Measurements from ENCODE around the gene TEX22. TPM values are rescaled to one million over a fixed set of nuclear protein-coding genes. Genes with fewer than 3 reads are reported as not detected.

The TEX22 gene
- total RNA-seq, 2 experiments from 2014 or later: 0.99 to 2.4 TPM

GRCh38 chr14:105445290-105445689 is 47.0 kb downstream of the TEX22 start:
- ChIA-PET POLR2A (no interaction called here), CTCF (interaction anchor here (1.4 kb wide), 1 partner anchor 10 kb away, joined by 3 read pairs; no protein-coding TSS in a partner anchor)

DNA sequence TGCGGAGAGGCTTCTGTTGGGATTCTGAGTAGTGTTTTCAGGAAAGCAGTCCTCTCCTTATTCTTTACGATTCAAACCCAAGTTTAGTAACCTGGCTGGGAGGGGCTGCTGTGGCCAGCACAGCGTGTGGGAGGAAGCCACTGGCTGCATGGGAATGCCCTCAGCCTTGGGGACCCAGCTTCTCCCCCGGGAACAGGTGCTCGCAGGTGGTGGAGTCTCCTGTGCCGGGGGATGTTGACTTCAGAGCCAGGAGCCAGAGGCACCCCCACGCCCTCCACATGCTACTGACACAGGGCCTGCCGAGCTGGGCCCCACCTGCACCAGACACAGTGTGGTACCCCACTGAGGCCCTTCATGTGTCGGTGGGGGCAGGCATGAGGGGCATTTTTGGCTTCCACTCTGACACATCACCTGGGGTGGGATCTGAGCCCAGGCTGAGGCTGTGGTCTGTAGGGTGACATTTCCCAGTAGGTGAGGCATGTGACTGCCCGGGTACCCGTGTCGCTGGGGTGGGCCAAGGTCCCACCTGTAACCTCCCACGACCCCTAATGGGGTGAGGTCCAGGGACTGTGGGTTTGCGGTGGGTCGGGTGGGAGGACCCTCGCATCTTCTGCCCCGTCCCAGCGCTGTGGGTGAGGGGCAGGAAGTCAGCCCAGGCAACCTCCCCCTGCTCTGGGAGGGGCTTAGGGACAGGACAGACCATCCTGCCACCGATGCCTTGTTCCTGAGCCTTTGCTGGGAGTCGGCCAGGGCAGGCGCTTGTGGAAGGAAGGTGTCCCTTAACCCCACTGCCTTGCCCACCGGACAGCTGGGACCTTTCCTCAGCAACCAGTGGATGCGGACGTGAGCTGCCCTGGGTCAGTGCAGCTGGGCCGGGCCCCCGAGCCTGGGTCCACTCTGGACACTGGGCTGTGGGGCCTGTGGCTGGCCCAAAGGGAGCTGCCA is 47.8 kb downstream of the TEX22 start:
- POLR2A ChIA-PET: no interaction called here
- CTCF ChIA-PET: interaction anchor here (1.2 to 1.4 kb wide), 2 partner anchors 11 to 35 kb away, joined by 3 read pairs; no protein-coding TSS in a partner anchor

DNA sequence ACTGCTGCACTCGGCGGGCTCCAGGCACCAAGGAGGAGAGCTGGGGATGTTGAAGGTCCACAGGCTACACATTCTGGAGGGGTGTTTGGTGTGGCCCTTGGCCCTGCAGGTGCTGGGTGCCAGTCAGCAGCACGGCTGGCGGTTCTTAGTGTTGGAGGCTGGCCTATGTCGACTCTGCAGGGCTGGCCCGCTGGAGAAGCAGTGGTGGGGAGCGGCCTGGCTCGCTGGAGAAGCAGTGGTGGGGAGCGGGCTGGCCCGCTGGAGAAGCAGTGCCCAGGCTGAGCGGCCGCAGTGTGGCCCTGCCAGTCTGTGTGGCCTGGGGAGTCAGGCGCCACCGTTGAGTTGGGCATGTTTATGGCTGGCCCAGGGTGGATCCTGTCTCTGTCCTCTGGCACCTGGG is 48.6 kb downstream of the TEX22 start:
- CTCF ChIA-PET: interaction anchor here (1.2 kb wide), 1 partner anchor 34 kb away, joined by 3 read pairs; no protein-coding TSS in a partner anchor
- POLR2A ChIA-PET: no interaction called here

GRCh38 chr14:105447651-105448640 is 49.6 kb downstream of the TEX22 start:
- ChIA-PET POLR2A (no interaction called here), CTCF (interaction anchor here (1.0 to 1.1 kb wide), 3 partner anchors 33 to 47 kb away, joined by 3 to 4 read pairs (median 4); no protein-coding TSS in a partner anchor)

DNA sequence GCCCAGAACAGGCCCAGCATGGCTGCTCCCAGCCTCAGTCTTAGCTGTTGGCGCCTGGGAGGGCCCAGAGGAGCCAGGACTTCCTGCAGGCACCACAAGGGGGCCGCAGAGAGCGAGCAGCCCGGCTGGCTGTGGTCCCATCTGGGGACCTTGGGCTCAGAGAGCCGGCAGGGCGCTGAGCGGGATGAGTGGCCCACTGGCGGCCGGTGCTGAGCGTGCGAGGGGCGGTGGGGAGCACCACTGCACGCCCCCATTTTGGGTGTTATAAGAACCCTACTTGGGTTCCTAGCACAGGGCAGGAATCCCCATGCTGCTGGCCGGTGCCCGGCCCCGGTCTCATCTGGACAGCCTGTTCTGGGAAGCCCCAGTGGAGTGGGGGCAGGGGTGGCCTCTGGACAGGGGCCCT is 50.4 kb downstream of the TEX22 start:
- POLR2A ChIA-PET: no interaction called here
- CTCF ChIA-PET: interaction anchor here (1.0 to 1.1 kb wide), 3 partner anchors 32 to 48 kb away, joined by 3 to 4 read pairs (median 4); no protein-coding TSS in a partner anchor

DNA sequence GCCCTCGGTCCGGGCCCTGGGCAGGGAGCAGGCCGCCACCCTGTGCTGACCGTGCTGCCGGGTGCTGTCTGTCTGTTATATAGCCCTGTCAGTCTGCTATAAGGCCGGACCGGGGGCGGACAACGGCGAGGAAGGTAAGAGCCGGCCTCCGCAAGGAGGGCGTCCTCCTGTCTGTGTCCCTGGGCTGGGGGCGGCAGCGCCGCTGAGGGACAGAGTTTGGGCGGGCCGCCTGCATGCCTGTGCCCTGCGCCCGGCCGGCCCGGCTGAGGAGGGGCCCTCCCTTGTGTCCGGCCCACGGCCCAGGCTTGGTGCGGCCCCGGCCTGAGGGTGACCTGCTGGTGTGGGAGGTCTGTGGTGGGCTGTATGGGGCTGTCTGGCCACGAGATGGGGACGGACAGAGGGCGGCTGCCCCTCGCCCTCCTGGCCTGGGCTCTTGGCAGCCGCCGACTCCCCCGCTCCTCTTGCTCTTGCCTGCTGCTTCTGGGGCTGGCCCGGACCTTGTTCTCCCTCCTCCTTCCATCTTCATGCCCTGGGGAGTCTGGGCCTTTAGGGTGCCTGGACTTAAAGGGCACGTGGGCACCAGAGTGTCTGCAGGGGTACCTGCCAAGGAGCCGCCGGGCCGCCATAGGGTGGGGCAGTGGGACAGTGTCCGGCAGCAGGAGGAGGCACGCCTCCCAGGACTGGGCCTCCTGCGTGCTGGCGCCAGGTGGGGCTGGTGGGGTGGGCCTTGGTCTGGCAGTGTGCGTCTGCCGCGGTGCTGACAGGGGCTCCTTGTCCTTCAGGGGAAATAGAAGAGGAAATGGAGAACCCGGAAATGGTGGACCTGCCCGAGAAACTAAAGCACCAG is 51.2 kb downstream of the TEX22 start:
- ChIA-PET POLR2A (no interaction called here), CTCF (no interaction called here)

- ChIA-PET POLR2A (no interaction called here), CTCF (no interaction called here)
These were observed 51.8 kb downstream of the TEX22 start for GRCh38 chr14:105450123-105450505.

DNA sequence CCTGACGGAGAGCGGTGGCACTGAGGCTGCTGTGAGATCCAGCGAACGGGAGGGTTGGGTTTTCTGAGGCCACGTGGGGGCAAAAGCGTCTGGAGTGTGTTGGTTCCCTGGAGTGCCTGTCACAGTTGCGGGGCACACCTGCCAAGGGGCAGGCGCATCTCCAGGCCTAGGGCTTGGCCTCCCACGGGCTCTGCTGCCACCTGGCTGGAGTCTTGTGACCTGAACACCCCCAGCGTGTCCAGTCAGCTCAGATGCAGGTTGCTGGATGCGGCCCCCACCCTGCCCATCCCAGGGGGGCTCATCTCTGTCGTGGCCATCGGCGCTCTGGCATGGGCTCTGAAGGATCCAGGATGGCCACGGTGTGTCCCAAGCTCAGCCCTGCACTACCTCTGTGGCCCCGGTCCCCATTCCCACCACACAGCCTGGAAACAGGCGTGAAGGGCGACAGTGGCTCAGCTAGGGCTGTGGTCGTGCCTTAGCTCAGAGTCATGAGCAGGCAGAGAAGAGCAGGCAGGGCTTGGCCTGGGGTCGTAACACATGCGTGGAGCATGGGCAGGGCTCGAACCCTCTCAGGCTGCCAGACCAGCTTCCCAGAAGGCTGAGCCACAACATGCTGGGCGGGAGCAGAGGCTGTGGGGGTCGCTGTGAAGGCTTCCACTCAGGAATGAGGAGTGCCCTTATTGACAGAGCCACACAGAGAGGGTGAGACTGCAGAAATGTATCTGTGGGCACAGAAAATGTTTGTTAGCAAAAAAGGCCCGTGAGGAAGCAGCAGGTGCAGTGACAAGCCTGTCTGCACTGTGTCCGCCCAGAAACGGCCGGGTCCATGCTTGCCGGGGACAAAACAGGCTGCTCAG is 52.8 kb downstream of the TEX22 start:
- POLR2A ChIA-PET: no interaction called here
- CTCF ChIA-PET: no interaction called here

- ChIA-PET POLR2A (no interaction called here), CTCF (interaction anchor here (0.9 kb wide), 1 partner anchor 30 kb away, joined by 3 read pairs; no protein-coding TSS in a partner anchor)
These were observed 54.6 kb downstream of the TEX22 start for GRCh38 chr14:105452963-105453362.

DNA sequence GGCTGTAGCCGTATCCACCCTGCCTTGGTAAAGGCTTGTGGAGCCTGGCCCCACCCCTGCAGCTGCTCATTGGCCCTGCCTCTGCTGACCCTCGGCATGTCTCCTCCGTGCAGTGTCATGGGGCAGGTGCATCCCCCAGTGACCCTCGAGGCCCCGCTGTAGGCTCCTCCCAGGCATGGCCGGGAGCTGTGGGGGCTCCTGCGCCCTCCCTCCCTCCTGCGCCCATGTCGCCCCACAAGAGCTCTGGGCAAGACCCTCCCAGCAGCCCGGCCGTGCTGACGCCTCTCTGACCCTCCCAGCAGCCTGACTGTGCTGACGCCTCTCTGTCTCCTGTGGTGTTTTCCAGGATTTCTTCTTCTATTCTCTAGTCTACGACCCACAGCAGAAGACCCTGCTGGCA is 55.5 kb downstream of the TEX22 start:
- CTCF ChIA-PET: interaction anchor here (0.7 kb wide), 1 partner anchor 27 kb away, joined by 3 read pairs; no protein-coding TSS in a partner anchor
- POLR2A ChIA-PET: no interaction called here

- ChIA-PET CTCF (no interaction called here), POLR2A (no interaction called here)
These were observed 56.8 kb downstream of the TEX22 start for GRCh38 chr14:105455086-105455640.

- CTCF ChIA-PET: no interaction called here
These were observed 57.7 kb downstream of the TEX22 start for GRCh38 chr14:105455766-105456660.

DNA sequence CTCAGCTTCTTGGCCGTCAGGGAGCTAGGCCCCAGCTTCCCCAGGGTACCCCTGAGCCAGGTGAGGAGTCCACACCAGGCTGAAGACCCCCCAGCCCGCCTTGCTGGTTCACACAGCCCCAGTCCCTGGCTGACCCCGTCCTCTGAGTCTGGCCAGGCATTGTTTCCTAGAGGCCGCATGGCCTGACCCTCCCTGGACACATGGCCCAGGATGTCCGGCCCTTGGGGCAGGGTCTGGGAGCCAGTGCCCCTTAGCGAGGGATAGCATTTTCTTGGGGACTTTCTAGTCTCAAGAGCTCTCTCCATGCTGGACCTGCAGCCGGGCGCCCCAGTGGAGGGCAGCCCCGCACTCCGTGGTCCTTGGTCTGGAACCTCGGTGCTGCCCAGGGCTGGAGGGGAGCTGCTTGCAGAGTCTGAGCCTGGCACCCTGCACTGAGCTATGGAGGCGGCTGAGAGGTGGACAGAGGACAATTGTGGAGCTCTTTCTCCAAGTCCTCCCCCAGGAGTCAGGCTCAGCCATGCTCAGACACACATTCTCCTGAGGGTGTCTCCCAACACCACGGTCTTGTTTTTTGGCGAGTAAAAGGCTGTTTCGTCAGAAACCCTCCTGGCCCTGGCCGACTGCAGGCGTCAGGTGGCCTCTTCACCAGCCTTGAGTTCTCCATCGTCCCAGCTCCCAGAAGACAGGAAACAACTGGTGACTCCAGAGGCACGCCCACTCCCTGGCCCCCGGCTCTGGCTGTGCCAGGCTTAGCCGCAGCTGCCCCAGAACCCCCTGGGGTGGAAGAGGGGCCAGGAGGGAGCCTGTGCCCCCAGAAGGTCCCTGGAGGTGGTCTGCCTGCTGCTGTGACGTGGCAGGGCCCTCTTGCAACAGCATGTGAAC is 58.6 kb downstream of the TEX22 start:
- CTCF ChIA-PET: interaction anchor here (0.7 to 2.0 kb wide), 2 partner anchors 11 to 14 kb away, joined by 3 to 4 read pairs; no protein-coding TSS in a partner anchor
- POLR2A ChIA-PET: no interaction called here

More at GRCh38 chr14:105455766-105456660, 57.7 kb downstream of the TEX22 start:
- POLR2A ChIA-PET: no interaction called here

DNA sequence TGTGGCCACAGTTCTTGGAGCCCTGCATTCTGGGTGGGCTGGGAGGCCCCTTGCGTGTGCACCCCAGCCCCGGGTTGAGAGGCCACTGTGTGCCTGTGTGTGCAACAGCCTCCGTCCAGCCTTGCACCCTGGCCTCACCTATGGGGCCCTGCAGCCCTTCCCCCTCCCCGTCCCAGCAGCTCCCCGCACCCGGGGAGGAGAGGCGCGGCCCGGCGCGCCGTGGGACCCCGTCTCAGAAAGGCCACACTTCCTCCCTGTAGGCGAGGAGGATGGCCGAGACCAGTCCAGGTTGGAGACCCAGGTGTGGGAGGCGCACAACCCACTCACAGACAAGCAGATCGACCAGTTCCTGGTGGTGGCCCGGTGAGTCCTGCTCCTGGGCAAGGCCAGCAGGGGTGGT is 59.7 kb downstream of the TEX22 start:
- ChIA-PET CTCF (interaction anchor here (2.0 kb wide), 1 partner anchor 10 kb away, joined by 4 read pairs; no protein-coding TSS in a partner anchor), POLR2A (no interaction called here)

GRCh38 chr14:105458571-105458970 is 60.2 kb downstream of the TEX22 start:
- ChIA-PET CTCF (interaction anchor here (2.0 kb wide), 1 partner anchor 10 kb away, joined by 4 read pairs; no protein-coding TSS in a partner anchor), POLR2A (no interaction called here)

- ChIA-PET CTCF (no interaction called here), POLR2A (no interaction called here)
These were observed 61.8 kb downstream of the TEX22 start for GRCh38 chr14:105460116-105460515.

All from activated CD8-positive, alpha-beta memory T cell treated with anti-CD3 and anti-CD28 coated beads for 36 hours (primary cell).